SK-N-SH treated with all-trans-retinoic acid at 6 μM for 48 hours (cell line): ENCODE data around the gene LAPTM4A.

Experiments
- ATAC-seq: fragments of 200-7000 bp; cut with Tn5 transposase; 3 replicates; pipeline ENCODE4 v1.9.1; 2020; ENCODE audit warnings: mild to moderate bottlenecking, moderate library complexity
- ARNTL ChIP-seq: fragments of 450-650 bp; formaldehyde crosslinking; IDR thresholded peaks from 2 replicates; pipeline ENCODE4 v1.5.0; 2020; ENCODE audit warnings: low read depth, mild to moderate bottlenecking, moderate library complexity, borderline replicate concordance
- BACH2 ChIP-seq: fragments of 250-450 bp; sonication (Bioruptor Pico); IDR thresholded peaks from 2 replicates; pipeline ENCODE4 v1.9.0; 2021; ENCODE audit warnings: mild to moderate bottlenecking, borderline replicate concordance
- CSDC2 ChIP-seq: fragments of 250-450 bp; sonication (Bioruptor Pico); IDR thresholded peaks from 2 replicates; pipeline ENCODE4 v1.5.0; 2020; ENCODE audit warnings: mild to moderate bottlenecking, moderate library complexity
- ESRRG ChIP-seq: fragments of 250-450 bp; sonication (Bioruptor Pico); IDR thresholded peaks from 2 replicates; pipeline ENCODE4 v1.6.1; 2021; ENCODE audit warnings: mild to moderate bottlenecking
- GLIS3 ChIP-seq: fragments of 250-450 bp; sonication (Bioruptor Pico); IDR thresholded peaks from 2 replicates; pipeline ENCODE4 v1.5.0; 2020; ENCODE audit warnings: mild to moderate bottlenecking, moderate library complexity
- ISL1 ChIP-seq: fragments of 250-450 bp; sonication (Bioruptor Pico); IDR thresholded peaks from 2 replicates; pipeline ENCODE4 v2.1.2; 2022; ENCODE audit warnings: mild to moderate bottlenecking, moderate library complexity
- OSR1 ChIP-seq: fragments of 250-450 bp; sonication (Bioruptor Pico); IDR thresholded peaks from 2 replicates; pipeline ENCODE4 v1.8.0; 2022; ENCODE audit warnings: moderate library complexity, mild to moderate bottlenecking, inconsistent platforms
- SNAI2 ChIP-seq: fragments of 250-450 bp; sonication (Bioruptor Pico); IDR thresholded peaks from 2 replicates; pipeline ENCODE4 v1.5.0; 2020; ENCODE audit warnings: mild to moderate bottlenecking, moderate library complexity
- TCF4 ChIP-seq: fragments of 250-450 bp; sonication (Bioruptor Pico); IDR thresholded peaks from 2 replicates; pipeline ENCODE4 v1.8.0; 2021; ENCODE audit warnings: mild to moderate bottlenecking, moderate library complexity, borderline replicate concordance
- ZC3H10 ChIP-seq: fragments of 250-450 bp; sonication (Bioruptor Pico); IDR thresholded peaks from 2 replicates; pipeline ENCODE4 v1.5.1; 2021; ENCODE audit warnings: mild to moderate bottlenecking, moderate library complexity
- ZFP3 ChIP-seq: fragments of 250-450 bp; sonication (Bioruptor Pico); IDR thresholded peaks from 2 replicates; pipeline ENCODE4 v1.5.0; 2020; ENCODE audit warnings: mild to moderate bottlenecking, moderate library complexity
- ZFP30 ChIP-seq: fragments of 450-650 bp; formaldehyde crosslinking; IDR thresholded peaks from 2 replicates; pipeline ENCODE4 v1.5.0; 2022; ENCODE audit warnings: mild to moderate bottlenecking, moderate library complexity
- ZNF565 ChIP-seq: fragments of 450-650 bp; formaldehyde crosslinking; conservative IDR thresholded peaks from 2 replicates; pipeline ENCODE4 v1.5.0; 2020; ENCODE audit warnings: low read depth, mild to moderate bottlenecking, moderate library complexity
- ZNF70 ChIP-seq: fragments of 450-650 bp; formaldehyde crosslinking; IDR thresholded peaks from 2 replicates; pipeline ENCODE4 v1.5.0; 2020; ENCODE audit warnings: mild to moderate bottlenecking, moderate library complexity
- ZNF8 ChIP-seq: fragments of 450-650 bp; formaldehyde crosslinking; IDR thresholded peaks from 2 replicates; pipeline ENCODE4 v1.5.0; 2020; ENCODE audit warnings: mild to moderate bottlenecking, moderate library complexity
- TF ChIP-seq, protein P1 (sequence below): fragments of 250-450 bp; sonication (Bioruptor Pico); IDR thresholded peaks from 2 replicates; pipeline ENCODE4 v1.8.0; 2020; ENCODE audit warnings: mild to moderate bottlenecking, moderate library complexity, borderline replicate concordance
- TF ChIP-seq, protein P2 (sequence below): fragments of 250-450 bp; sonication (Bioruptor Pico); IDR thresholded peaks from 2 replicates; pipeline ENCODE4 v1.5.1; 2021; ENCODE audit warnings: mild to moderate bottlenecking, moderate library complexity
- TF ChIP-seq, protein P3 (sequence below): fragments of 250-450 bp; sonication (Bioruptor Pico); IDR thresholded peaks from 2 replicates; pipeline ENCODE4 v1.5.1; 2020; ENCODE audit warnings: low read depth, mild to moderate bottlenecking, moderate library complexity
- TF ChIP-seq, protein P4 (sequence below): fragments of 250-450 bp; sonication (Bioruptor Pico); IDR thresholded peaks from 2 replicates; pipeline ENCODE4 v1.5.0; 2020; ENCODE audit warnings: mild to moderate bottlenecking, moderate library complexity
- TF ChIP-seq, protein P5 (sequence below): fragments of 250-450 bp; sonication (Bioruptor Pico); IDR thresholded peaks from 2 replicates; pipeline ENCODE4 v1.8.0; 2021; ENCODE audit warnings: low read depth, mild to moderate bottlenecking, moderate library complexity, borderline replicate concordance

The LAPTM4A gene

DNA sequence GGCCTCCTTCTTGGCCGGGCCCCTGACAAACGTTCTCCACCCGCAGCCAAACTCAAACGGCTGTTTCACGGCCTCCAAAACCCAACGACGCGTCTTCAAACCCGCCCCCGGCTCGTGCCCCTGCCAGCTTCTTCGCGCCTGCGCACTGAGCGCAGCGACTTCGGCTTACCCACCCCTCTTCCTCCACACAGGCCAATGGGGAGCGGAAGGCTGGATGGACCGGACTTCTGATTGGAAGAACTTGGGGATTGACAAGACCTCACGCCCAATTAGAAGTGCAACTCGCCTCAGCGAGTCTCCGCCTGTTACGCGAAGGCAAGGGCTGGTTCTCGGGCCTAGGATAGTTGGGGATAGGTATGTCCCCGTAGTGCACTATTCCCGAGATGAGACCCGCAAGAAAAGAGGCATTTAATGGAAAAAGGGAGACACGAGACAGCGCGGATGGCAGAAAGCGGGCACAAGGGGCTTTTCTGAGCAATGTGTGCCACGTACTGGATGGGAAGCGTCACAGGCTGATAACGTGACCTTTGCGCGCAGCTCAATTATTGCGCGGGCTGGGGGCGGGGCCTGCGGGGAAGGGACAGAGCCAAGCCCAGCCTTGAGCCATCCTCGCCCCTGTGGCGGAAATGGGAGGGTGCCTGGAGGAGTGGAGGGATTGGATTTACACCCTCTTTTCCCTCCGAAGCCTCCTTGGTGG, at the start of gene LAPTM4A:
Gene LAPTM4A, minus strand, starts transcription at position 97 of the 697 bp plus-strand sequence. CDS start 108 bp downstream, outside the sequence.
- TF ChIP-seq, protein P1, sequence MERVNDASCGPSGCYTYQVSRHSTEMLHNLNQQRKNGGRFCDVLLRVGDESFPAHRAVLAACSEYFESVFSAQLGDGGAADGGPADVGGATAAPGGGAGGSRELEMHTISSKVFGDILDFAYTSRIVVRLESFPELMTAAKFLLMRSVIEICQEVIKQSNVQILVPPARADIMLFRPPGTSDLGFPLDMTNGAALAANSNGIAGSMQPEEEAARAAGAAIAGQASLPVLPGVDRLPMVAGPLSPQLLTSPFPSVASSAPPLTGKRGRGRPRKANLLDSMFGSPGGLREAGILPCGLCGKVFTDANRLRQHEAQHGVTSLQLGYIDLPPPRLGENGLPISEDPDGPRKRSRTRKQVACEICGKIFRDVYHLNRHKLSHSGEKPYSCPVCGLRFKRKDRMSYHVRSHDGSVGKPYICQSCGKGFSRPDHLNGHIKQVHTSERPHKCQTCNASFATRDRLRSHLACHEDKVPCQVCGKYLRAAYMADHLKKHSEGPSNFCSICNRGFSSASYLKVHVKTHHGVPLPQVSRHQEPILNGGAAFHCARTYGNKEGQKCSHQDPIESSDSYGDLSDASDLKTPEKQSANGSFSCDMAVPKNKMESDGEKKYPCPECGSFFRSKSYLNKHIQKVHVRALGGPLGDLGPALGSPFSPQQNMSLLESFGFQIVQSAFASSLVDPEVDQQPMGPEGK (CRISPR knock-in tag): peak; percentile 80; the same call in 1 of the 2 replicates
- TF ChIP-seq OSR1 (CRISPR knock-in tag) (no peak), ZFP3 (0 out of 2 replicates have a peak, but pooled peaks have one; percentile 19), ZNF565 (CRISPR knock-in tag) (peak; percentile 46; the same call in 1 of the 2 replicates), ZNF8 (0 out of 2 replicates have a peak, but pooled peaks have one; percentile 10), ESRRG (no peak), ISL1 (CRISPR knock-in tag) (no peak; the same call in 1 of the 2 replicates), ARNTL (CRISPR knock-in tag) (no peak), GLIS3 (CRISPR knock-in tag) (no peak), TCF4 (CRISPR knock-in tag) (no peak; the same call in 1 of the 2 replicates), ZNF70 (CRISPR knock-in tag) (peak; percentile 43; the same call in 1 of the 2 replicates)
- TF ChIP-seq, protein P2, sequence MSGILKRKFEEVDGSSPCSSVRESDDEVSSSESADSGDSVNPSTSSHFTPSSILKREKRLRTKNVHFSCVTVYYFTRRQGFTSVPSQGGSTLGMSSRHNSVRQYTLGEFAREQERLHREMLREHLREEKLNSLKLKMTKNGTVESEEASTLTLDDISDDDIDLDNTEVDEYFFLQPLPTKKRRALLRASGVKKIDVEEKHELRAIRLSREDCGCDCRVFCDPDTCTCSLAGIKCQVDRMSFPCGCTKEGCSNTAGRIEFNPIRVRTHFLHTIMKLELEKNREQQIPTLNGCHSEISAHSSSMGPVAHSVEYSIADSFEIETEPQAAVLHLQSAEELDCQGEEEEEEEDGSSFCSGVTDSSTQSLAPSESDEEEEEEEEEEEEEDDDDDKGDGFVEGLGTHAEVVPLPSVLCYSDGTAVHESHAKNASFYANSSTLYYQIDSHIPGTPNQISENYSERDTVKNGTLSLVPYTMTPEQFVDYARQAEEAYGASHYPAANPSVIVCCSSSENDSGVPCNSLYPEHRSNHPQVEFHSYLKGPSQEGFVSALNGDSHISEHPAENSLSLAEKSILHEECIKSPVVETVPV (CRISPR knock-in tag): 0 out of 2 replicates have a peak, but pooled peaks have one; percentile 48
- TF ChIP-seq, protein P3, sequence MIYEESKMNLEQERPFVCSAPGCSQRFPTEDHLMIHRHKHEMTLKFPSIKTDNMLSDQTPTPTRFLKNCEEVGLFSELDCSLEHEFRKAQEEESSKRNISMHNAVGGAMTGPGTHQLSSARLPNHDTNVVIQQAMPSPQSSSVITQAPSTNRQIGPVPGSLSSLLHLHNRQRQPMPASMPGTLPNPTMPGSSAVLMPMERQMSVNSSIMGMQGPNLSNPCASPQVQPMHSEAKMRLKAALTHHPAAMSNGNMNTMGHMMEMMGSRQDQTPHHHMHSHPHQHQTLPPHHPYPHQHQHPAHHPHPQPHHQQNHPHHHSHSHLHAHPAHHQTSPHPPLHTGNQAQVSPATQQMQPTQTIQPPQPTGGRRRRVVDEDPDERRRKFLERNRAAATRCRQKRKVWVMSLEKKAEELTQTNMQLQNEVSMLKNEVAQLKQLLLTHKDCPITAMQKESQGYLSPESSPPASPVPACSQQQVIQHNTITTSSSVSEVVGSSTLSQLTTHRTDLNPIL (CRISPR knock-in tag): no peak; the same call in 1 of the 2 replicates
- TF ChIP-seq, protein P4, sequence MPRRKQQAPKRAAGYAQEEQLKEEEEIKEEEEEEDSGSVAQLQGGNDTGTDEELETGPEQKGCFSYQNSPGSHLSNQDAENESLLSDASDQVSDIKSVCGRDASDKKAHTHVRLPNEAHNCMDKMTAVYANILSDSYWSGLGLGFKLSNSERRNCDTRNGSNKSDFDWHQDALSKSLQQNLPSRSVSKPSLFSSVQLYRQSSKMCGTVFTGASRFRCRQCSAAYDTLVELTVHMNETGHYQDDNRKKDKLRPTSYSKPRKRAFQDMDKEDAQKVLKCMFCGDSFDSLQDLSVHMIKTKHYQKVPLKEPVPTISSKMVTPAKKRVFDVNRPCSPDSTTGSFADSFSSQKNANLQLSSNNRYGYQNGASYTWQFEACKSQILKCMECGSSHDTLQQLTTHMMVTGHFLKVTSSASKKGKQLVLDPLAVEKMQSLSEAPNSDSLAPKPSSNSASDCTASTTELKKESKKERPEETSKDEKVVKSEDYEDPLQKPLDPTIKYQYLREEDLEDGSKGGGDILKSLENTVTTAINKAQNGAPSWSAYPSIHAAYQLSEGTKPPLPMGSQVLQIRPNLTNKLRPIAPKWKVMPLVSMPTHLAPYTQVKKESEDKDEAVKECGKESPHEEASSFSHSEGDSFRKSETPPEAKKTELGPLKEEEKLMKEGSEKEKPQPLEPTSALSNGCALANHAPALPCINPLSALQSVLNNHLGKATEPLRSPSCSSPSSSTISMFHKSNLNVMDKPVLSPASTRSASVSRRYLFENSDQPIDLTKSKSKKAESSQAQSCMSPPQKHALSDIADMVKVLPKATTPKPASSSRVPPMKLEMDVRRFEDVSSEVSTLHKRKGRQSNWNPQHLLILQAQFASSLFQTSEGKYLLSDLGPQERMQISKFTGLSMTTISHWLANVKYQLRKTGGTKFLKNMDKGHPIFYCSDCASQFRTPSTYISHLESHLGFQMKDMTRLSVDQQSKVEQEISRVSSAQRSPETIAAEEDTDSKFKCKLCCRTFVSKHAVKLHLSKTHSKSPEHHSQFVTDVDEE: peak; percentile 40; the same call in 1 of the 2 replicates
- peak; percentile 96 for ATAC-seq

DNA sequence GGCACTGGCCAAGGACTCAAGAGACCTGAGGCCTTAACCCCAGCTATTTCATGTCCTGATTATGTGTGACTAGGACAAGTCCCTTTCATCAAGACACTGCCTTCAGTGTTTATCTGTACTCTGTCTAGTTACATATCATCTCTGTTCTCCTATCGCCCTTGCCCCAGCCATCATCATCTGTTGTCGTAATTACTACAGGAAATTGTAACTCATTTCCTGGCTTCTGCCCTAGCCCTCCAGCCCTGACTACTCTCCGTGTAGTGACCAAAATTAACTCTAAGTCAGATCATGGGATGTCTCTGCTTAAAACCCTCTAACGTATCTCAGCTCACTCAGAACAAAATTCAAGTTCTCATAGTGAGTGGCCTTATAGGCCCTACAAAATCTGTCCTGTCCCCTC, 49.3 kb upstream of the LAPTM4A start:
- ATAC-seq: no peak
- TF ChIP-seq ZC3H10 (CRISPR knock-in tag) (no peak), ISL1 (CRISPR knock-in tag) (no peak), ARNTL (CRISPR knock-in tag) (no peak), ZFP30 (CRISPR knock-in tag) (no peak), BACH2 (no peak), ZNF8 (no peak), CSDC2 (no peak), SNAI2 (no peak), GLIS3 (CRISPR knock-in tag) (no peak), OSR1 (CRISPR knock-in tag) (no peak)
- TF ChIP-seq, protein P4: no peak
- TF ChIP-seq, protein P5, sequence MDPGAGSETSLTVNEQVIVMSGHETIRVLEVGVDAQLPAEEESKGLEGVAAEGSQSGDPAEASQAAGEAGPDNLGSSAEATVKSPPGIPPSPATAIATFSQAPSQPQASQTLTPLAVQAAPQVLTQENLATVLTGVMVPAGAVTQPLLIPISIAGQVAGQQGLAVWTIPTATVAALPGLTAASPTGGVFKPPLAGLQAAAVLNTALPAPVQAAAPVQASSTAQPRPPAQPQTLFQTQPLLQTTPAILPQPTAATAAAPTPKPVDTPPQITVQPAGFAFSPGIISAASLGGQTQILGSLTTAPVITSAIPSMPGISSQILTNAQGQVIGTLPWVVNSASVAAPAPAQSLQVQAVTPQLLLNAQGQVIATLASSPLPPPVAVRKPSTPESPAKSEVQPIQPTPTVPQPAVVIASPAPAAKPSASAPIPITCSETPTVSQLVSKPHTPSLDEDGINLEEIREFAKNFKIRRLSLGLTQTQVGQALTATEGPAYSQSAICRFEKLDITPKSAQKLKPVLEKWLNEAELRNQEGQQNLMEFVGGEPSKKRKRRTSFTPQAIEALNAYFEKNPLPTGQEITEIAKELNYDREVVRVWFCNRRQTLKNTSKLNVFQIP: no peak
- TF ChIP-seq, protein P1 (CRISPR knock-in tag): no peak
- TF ChIP-seq, protein P2 (CRISPR knock-in tag): no peak
- TF ChIP-seq, protein P3 (CRISPR knock-in tag): no peak
